Measurements from ENCODE around the gene PPP2R5E. TPM values are rescaled to one million over a fixed set of nuclear protein-coding genes. Genes with fewer than 3 reads are reported as not detected.

The PPP2R5E gene
- total and polyA plus RNA-seq, 2 of the 8 experiments (the other 6 are each of a cell fraction or from before 2014, with no cell fraction given): 6.8 to 64.6 TPM

- TF ChIP-seq PHF8 (conservative IDR thresholded peaks at IDR 0.05; ENCODE audit: low read depth, low read length) (no peak), CTCF (IDR thresholded peaks at IDR 0.05; ENCODE audit: control extremely low read depth in 1 of 3, insufficient read depth in 1 of 3, low read depth in 1 of 3, low read length in 3 of 3) (no peak), USF2 (IDR thresholded peaks at IDR 0.05; ENCODE audit: low read length) (no peak), SP1 (IDR thresholded peaks at IDR 0.05; ENCODE audit: low read depth, low read length) (no peak), KDM1A (IDR thresholded peaks at IDR 0.05; ENCODE audit: borderline replicate concordance, low read length) (no peak)
Observed at GRCh38 chr14:63371033-63371432, 172.1 kb downstream of the PPP2R5E start (continued).

Data from H1 (cell line).